Psoas muscle (tissue), 8 donors: Measurements from ENCODE around the gene OR11A1. TPM values are rescaled to one million over a fixed set of nuclear protein-coding genes. Genes with fewer than 3 reads are reported as not detected.

ENCODE experiments used
- ATAC-seq, 4 donors: fragments of 200-7000 bp; cut with Tn5 transposase; one replicate each; pipeline ENCODE4 v1.9.1; 2020; ENCODE audit warnings: moderate library complexity in 3 of 4, mild to moderate bottlenecking in 2 of 4
- DNase-seq, 2 donors: peaks; one replicate each; pipeline ENCODE4 v3.0.0-alpha.2; 2020
- H3K27ac ChIP-seq: fragments of 200-600 bp; one replicate; pipeline ENCODE4 v1.8.0; 2022
- H3K27me3 ChIP-seq, 3 donors: fragments of 200-600 bp in 1 of 3; one replicate each; pipeline versions ENCODE4 v1.6.1 to v1.8.0; 2013 to 2022; ENCODE audit warnings: low read length in 2 of 3, mild to moderate bottlenecking in 2 of 3, moderate library complexity in 1 of 3; ENCODE audit not compliant: insufficient read depth in 3 of 3
- H3K36me3 ChIP-seq, 2 donors: fragments of 200-600 bp in 1 of 2; one replicate each; pipeline versions ENCODE4 v1.6.1 to v1.8.0; 2013 to 2022; ENCODE audit warnings: low read depth in 1 of 2, mild to moderate bottlenecking in 1 of 2, moderate library complexity in 1 of 2; ENCODE audit not compliant: insufficient read depth in 1 of 2
- H3K4me1 ChIP-seq: fragments of 200-600 bp; one replicate; pipeline ENCODE4 v1.8.0; 2022
- H3K4me3 ChIP-seq: fragments of 200-600 bp; one replicate; pipeline ENCODE4 v1.8.0; 2022; ENCODE audit warnings: mild to moderate bottlenecking
- H3K9me3 ChIP-seq: fragments of 200-600 bp; one replicate; pipeline ENCODE4 v1.8.0; 2022
- WGBS, 3 donors: extraction: QIAGEN DNeasy Blood & Tissue Kit; methylation state at CpG; one replicate each; pipeline versions ENCODE4 v1.1.6 to v1.1.7; 2013; 5-methylcytosine and 5-hydroxymethylcytosine counted together
- intact Hi-C, 2 donors: fragments of 100-400 bp; cut with DNase I; formaldehyde crosslinking; loops; one replicate each; pipeline versions ENCODE4 v1.11.0 to v1.14.2; 2022
- polyA plus RNA-seq, 3 donors: library from polyadenylated mRNA; stranded (reverse); fragments of 200-250 nt; gene quantifications; one replicate each; pipeline ENCODE4 v1.2.3, GENCODE V29; 2013
- total RNA-seq, 4 donors: library from RNA; stranded (reverse); fragmentation: NEBNext Ultra II Directional in 2 of 4; extraction: Animal tissue kit (Norgen Biotek cat#: 25700) in 2 of 4; gene quantifications; one replicate each; pipeline versions ENCODE4 v1.2.1 to v1.2.4, GENCODE V29; 2021 to 2023
- TF ChIP-seq, protein P1 (sequence below): fragments of 200-600 bp; IDR thresholded peaks from one replicate; pipeline ENCODE4 v1.8.0; 2022; ENCODE audit warnings: antibody characterized with exemption
- donor health status: healthy with polysubstance abuse.
- donor health status: DM: no; HTN: no; CAD: no; lungs with moderate emphysema.
- donor health status: Bipolar disorder and iron deficiency.
- donor health status: healthy.
- donor health status: DM: yes; HTN: yes; CAD: no.
- donor health status: DM: no; HTN: no; CAD: no.
- donor health status: DM: no; HTN: no; CAD: no.
- donor health status: DM: yes; HTN: yes; CAD: no.

OR11A1 gene
- total and polyA plus RNA-seq, 7 donors, result not detected

DNA sequence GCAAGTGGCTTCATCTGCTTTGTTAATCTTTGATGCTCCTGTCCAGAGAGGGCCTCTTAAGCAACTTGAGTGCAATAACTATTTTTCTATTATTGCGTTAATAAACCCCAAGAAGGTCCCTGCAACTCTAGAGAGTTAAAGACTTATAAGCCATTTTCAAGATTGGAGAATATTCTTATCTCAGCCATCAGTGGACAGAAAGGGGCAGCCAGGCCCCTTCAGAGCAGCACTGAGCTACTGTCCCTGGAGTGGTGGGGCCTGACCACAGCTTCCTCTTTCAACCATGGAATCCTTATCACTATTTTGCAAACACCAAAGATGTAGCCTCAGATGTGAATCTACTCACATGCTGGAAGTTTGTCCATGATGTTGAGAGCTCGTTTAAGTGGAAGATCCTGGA lies 33.7 kb upstream of the OR11A1 start:
- intact Hi-C loops, result no loop called here

DNA sequence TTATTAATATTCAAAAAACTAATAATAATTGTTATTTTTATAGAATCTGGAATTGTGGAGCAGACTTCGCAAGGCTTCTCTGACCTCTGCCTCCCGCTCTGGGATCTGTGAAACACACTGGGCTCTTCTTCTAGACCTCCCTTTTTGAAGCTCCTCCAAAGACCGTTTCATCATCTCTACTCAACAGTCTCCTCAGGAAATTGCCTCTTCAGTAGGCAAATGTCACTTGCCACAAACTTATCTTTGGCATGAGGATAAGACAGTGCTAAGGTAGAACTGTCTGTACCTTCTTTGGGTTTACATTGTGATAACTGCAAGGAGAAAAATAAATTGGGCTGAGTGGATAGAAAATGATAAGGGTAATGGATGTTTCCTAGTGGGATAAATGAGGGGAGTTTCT lies 33.2 kb upstream of the OR11A1 start:
- peaks cover 0 to 2% (median 0%) of the 10 kb centered on the region in 3 donors for H3K27me3 ChIP-seq
- DNase-seq (no peak), ATAC-seq (no peak)
- WGBS, 3 donors, result 74 to 85% (median 75%) methylated on average over 3 of the region's 3 CpGs
- H3K36me3 ChIP-seq, result no peaks in the 10 kb centered on the region
- no peaks in the 10 kb centered on the region for H3K4me1 ChIP-seq
- H3K4me3 ChIP-seq, result no peak overlapping the region
- no peaks in the 10 kb centered on the region for H3K9me3 ChIP-seq
- intact Hi-C loops, result no loop called here
- TF ChIP-seq, protein P1, sequence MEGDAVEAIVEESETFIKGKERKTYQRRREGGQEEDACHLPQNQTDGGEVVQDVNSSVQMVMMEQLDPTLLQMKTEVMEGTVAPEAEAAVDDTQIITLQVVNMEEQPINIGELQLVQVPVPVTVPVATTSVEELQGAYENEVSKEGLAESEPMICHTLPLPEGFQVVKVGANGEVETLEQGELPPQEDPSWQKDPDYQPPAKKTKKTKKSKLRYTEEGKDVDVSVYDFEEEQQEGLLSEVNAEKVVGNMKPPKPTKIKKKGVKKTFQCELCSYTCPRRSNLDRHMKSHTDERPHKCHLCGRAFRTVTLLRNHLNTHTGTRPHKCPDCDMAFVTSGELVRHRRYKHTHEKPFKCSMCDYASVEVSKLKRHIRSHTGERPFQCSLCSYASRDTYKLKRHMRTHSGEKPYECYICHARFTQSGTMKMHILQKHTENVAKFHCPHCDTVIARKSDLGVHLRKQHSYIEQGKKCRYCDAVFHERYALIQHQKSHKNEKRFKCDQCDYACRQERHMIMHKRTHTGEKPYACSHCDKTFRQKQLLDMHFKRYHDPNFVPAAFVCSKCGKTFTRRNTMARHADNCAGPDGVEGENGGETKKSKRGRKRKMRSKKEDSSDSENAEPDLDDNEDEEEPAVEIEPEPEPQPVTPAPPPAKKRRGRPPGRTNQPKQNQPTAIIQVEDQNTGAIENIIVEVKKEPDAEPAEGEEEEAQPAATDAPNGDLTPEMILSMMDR, result no peak
- H3K27ac ChIP-seq, result no peak overlapping the region

More for the DNA sequence above, 33.7 kb upstream of the OR11A1 start:
- Histone ChIP-seq H3K27ac (no peak overlapping the region), H3K9me3 (no peaks in the 10 kb centered on the region), H3K4me3 (no peak overlapping the region), H3K36me3 (no peaks in the 10 kb centered on the region), H3K27me3 (peaks cover 0 to 2% (median 0%) of the 10 kb centered on the region in 3 donors), H3K4me1 (no peaks in the 10 kb centered on the region)
- TF ChIP-seq, protein P1, result no peak
- 64 to 77% (median 71%) methylated on average over 2 of the region's 2 CpGs for WGBS, 3 donors
- ATAC-seq (no peak), DNase-seq (no peak)

DNA sequence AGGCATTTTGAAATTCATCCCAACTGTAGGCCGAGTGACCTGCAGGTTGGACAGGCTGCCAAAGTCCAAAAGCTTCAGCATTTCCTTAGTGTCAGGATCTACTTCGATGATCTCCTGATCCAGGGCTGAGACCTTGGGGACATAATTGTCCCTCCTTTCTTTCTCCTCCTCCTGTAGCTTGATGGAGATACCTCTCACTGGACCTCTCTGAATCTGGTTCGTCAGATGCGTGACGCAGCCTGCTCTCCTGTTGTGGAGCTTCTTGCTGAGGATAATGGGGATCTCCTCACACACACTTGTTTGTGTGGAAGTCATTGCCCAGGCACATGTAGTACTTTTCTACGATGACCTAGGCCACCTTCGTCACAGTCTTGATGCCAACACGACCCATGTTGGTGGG lies 32.4 kb upstream of the OR11A1 start:
- ATAC-seq (no peak), DNase-seq (no peak)
- Histone ChIP-seq H3K27ac (no peak overlapping the region), H3K36me3 (no peaks in the 10 kb centered on the region), H3K4me1 (no peaks in the 10 kb centered on the region), H3K27me3 (peaks cover 0 to 2% (median 0%) of the 10 kb centered on the region in 3 donors), H3K4me3 (no peak overlapping the region), H3K9me3 (no peaks in the 10 kb centered on the region)
- TF ChIP-seq, protein P1, result no peak
- intact Hi-C loops, result no loop called here
- WGBS, 3 donors, result 87 to 95% (median 89%) methylated on average over 8 of the region's 8 CpGs

DNA sequence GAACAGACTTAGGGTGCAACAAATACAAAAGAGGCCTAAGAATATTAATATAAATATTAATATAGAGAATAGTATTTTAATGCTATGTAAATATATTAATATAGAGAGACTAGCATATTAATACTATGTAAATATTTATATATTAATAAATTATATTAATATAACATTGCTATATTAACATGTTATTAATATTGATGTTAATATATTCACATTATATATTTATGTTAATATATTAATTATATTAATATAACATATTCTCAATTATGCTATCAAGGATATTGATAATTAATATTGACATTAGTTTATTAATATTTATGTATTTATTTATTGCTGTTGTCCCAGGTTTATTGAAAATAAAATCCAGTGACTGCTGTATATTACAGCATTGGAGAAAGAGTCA lies 32.0 kb upstream of the OR11A1 start:
- no peaks in the 10 kb centered on the region for H3K4me1 ChIP-seq
- no peak for ATAC-seq
- no peaks in the 10 kb centered on the region for H3K36me3 ChIP-seq
- no peaks in the 10 kb centered on the region for H3K9me3 ChIP-seq
- H3K4me3 ChIP-seq, result no peak overlapping the region
- TF ChIP-seq, protein P1, result no peak
- no peak for DNase-seq
- no peak overlapping the region for H3K27ac ChIP-seq
- intact Hi-C loops, result no loop called here
- H3K27me3 ChIP-seq, result peaks cover 0 to 2% (median 0%) of the 10 kb centered on the region in 3 donors

DNA sequence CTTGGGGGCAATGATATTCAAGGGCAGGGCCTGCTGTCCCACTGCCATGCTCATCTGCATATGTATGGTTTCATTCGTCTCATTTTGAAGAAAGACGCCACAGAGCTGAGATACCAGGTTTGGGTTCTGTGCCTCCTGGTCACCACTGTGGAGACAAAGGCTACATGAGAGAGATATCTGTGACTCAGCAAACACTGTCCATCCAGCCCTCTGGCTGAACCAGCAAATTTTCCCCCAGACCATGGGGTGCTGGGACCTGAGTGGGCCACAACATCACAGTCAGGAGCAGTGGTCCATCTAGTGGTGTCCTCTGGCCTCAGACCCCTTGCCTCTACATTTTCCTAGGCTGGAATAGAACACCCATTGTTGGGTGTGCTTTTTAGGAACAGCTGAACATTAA lies 30.8 kb upstream of the OR11A1 start, which contains the start of gene MAS1L:
TSS of gene MAS1L (minus strand) at position 297 of the 400 bp plus-strand sequence. CDS start at position 243, 54 bp downstream.
- H3K27ac ChIP-seq, result no peak within 1 kb of the TSS
- TF ChIP-seq, protein P1, result no peak
- WGBS, 3 donors, result 85 to 93% (median 90%) methylated on average over 2 of the region's 2 CpGs
- H3K4me3 ChIP-seq, result no peak within 1 kb of the TSS
- H3K9me3 ChIP-seq, result no peaks in the 10 kb centered on the region
- intact Hi-C loops, result no loop called here
- no peaks in the 10 kb centered on the region for H3K4me1 ChIP-seq
- ATAC-seq (no peak), DNase-seq (no peak)
- H3K36me3 ChIP-seq, result no peaks in the 10 kb centered on the region
- H3K27me3 ChIP-seq, result peaks cover 0 to 2% (median 0%) of the 10 kb centered on the region in 3 donors
